Renal cortical epithelial cell (primary cell): ENCODE measurements around the gene CDK5RAP2. TPM values are rescaled to one million over a fixed set of nuclear protein-coding genes. Genes with fewer than 3 reads are reported as not detected.
A peak's percentile ranks its signal among the peaks of the same experiment; 100 is the strongest.
"Not testable (repeated sequence)": the region's sequence is repeated elsewhere in the genome, so short reads cannot be mapped to it uniquely, and the experiment has no call there.

Source experiments
- DNase-seq: peaks from one replicate; pipeline ENCODE4 v3.0.0-alpha.2; 2011; ENCODE audit warnings: low read depth
- total RNA-seq: library from RNA; depleted of rRNA; stranded (reverse); fragments of >200 nt; gene quantifications from 2 replicates; pipeline ENCODE4 v1.2.3, GENCODE V29; 2014

CDK5RAP2 gene
- total RNA-seq, 1 donor from 2014 or later, result 47.7 TPM

DNA sequence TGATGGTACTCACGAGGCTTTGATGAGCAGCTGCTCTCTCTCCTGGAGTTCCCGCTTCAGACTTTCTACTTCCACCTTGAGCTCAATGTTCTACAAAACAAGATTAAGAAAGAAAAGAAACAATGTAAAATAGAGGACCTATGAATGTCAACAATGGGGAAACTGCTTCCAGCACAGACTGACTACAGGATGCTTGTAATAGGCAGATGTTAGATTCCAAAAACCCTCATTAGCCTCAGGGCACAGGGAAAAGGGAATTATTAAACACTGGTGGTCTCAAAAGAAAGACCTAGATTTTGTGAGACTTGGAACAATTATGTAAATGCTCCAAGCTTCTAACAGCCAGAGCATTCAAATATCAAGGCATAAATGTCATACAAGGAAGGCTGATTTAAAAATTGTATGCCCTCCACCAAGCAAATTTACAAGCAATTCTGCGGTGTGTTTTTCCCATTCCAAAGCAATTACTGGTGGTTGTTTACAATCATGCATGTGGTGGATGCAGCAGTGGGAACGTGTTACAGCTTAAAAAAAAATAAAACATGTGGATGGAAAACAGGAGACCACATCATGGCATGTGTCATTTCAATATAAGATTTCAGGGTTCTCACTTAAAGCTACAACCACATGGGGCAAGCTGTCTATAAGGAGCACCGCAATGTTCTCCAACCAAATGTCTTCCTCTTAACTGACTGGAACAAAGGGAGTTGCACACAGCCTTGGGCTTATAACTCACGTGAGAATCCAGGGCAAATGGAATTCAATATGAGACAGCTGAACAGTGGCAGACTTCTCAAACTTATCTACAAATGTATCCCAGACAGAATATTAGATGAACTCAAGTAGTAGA lies 34.0 kb downstream of the CDK5RAP2 start:
- DNase-seq, result no peak

DNA sequence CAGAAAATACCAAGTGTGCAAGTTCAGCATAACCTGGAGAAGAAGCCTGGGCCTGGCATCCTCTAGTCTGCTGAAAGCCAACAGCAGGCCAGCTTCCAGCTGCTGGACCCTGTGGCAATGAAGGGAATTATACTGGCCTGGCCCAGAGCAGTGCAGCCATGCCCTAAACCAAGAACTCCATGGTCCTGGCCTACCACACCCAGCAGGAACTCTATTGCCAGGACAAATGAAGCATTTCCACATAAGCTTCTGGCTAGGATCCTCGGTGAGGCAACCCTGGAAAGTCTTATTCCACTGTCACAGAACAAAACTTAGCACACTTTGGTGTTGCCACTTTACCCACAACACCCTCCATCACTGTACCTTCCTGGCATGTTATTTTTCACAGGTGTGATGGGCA lies 35.5 kb downstream of the CDK5RAP2 start:
- DNase-seq, result no peak

DNA sequence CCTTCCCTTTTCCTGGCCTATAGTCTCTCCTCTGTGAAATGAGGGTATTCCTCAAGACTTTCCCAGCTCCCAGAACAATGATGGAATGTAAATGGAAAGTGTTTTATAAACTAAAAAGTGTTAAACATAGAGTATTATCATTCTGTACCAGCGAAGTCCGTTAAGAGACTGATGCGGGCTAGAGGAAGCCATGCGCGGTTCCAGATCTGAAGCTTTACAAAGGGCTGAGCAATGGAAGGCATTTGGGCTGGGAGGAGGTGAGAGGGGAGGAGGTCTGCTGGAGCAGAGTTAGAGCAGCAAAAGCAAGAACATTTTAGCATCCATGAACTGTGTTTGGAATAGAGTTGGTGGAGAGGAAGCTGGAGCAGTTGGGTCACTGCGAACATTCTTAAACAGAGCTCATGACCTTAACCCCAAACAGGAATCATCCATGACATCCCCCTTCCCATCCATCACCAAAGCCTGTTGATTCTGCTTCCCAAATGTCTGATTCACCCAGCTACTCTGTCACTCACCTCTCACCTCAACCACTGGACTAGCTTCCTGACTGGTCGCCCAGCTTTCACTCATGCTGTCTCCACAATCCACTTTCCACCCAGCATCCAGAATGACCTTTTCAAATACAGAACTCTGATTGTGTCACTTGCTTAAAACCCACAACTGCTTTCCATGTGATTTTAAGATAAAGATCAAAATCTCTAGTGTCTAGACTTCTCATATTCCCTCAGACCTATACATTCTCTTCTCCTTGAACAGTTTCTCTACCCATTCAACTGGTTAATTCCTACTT lies 37.1 kb downstream of the CDK5RAP2 start:
- no peak for DNase-seq

GRCh38 chr9:120541921-120542320 lies 38.0 kb downstream of the CDK5RAP2 start:
- no peak for DNase-seq

DNA sequence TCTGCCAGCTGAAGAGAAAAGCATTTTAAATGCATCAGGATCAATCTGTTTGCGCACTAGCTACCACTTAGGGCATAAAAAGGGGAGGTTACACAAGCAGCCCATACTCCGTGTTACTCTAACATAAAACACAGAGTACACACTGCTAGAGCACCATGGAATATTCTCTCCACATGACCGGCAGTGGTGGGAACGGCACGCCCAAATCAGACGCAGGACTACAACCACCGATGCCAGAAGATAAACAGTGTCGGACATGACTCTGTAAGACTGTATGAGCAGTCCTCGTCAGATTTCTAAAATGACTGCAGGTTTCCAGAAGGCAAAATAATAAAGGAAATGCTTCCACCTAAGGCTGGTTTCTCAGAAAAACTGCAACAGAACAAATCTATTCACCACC lies 40.0 kb downstream of the CDK5RAP2 start:
- DNase-seq, result no peak

- no peak for DNase-seq
These were observed 41.6 kb downstream of the CDK5RAP2 start for GRCh38 chr9:120538339-120538738.

DNA sequence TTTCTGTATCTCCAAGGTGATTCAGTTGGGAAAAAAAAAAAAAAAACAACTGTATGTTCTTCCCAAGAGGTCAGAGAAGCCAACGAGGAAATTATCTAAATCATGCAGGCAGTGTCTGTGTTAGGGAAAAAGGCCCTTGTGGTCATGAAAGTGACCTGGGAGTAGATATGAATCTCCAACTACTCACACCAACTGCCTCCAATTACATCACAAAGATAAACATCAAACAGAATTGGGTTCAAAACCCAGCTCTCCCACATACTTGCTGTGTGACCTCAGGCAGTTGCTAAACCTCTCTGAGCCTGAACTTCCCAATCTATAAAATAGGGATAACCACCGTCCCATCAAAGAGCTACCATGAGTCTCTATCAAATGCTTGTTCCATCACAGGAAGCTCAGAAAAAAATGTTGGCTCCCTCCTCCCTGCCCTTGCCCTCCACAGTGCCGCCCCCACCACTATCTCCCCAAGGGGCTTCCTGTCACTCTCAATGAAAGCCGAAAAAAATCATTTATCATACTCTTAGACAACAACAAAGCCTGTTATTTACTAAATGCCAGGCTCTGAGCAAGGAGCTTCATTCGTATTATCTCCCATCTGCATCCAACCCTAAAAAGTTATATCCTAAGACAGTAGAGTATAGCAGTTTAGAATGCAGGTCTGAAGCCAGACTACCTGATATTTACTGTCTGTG lies 42.9 kb downstream of the CDK5RAP2 start:
- no peak for DNase-seq

DNA sequence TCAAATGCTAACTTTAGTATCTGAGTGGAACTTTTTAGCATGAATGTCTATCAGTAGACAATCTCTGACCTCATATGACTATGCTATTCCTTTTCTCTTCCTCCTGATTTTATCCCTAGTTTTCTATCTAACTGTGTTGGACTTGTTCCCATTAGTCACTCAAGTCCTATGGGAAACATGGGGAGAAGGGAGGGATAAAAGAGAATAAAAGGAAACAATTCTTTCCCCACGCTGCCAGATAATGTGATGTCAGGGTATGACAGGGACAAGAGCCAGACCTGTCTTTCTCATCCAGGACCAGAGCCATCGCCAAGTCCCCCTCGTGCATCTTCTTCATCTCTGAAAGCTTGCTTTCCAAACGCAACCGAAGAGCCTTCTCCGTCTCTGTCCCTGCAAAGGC lies 43.9 kb downstream of the CDK5RAP2 start:
- DNase-seq, result no peak

- DNase-seq, result no peak
These were observed 45.7 kb downstream of the CDK5RAP2 start for GRCh38 chr9:120534266-120534665.

DNA sequence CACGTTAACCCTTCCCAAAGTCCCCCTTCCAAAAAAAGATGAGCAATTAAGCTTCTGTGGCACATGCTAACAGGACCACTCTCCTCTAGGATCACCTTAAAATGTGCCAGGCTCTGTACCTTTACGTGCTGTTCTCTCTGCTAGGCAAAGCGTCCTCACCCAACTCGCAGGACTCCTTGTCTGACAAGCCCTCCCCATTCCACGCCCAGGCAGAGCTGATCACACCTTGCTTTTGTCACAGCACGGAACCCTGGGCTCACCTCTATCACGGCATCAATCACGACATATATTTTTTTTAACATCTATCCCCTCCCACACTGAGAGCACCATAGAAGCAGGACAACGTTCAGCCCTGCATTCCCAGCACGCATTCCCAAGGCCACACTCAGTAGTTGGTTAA lies 47.1 kb downstream of the CDK5RAP2 start:
- no peak for DNase-seq

DNA sequence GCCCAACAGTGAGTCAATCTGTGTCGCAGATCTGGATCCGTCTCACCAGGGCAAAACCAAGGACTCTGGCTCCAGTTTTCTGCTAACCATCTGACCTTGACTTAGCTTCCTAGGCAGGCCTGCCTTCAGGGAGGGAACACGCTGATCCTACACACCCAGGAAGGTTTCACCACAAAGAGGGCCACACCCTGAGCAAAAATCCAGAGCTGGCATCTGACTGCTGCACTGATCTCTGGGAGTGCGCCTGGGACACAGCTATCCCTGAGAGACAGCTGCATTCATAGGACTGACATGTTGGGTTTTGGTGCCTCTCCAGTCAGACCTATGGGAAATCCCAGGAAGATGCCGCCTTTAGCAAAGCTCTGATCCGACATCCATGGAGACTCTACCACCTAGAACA lies 47.5 kb downstream of the CDK5RAP2 start:
- peak; percentile 57 for DNase-seq

GRCh38 chr9:120531683-120532300 lies 48.2 kb downstream of the CDK5RAP2 start:
- peak; percentile 43 for DNase-seq

DNA sequence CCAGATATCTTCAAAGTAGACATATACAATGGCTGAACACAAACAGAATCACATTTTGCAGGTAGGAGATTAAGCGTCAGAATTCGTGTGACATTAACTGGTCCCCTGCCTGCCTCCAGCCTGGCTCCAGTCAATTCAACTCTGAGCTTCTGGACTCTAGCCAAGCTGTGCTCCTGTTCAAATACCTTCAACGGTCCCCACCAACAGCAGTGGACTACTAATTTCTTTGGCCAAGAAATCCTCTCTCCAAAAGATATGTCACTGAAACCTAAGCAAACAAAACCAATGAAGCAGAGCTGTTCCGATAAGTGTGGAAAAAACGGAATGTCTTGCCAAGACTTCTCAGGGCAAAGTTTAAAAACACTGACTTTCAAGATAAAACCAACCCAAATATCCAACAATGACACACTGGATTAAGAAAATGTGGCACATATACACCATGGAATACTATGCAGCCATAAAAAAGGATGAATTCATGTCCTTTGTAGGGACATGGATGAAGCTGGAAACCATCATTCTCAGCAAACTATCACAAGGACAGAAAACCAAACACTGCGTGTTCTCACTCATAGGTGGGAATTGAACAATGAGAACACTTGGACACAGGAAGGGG lies 49.6 kb downstream of the CDK5RAP2 start:
- DNase-seq, result peak; percentile 6

DNA sequence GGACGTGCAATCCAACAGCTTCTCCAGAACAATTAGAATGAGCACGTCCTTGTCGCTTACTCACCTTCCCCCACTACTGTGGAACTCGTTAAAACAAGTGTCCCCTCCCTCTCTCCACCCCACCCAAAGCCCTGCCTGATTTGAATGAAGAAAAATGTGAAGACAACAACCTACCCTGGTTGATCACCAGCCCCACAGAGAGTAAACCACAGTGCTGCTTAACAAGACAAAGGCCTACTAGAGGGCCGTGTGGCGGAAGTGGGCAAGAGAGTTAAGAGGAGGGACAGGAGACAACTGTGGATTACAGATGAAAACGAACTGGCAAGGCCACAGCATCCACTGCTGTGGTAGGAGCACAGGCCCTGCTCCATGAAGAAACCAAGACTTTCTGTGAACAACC lies 51.1 kb downstream of the CDK5RAP2 start:
- DNase-seq, result no peak

- DNase-seq, result no peak
These were observed 51.6 kb downstream of the CDK5RAP2 start for GRCh38 chr9:120528327-120528726.

- no peak for DNase-seq
These were observed 53.4 kb downstream of the CDK5RAP2 start for GRCh38 chr9:120526534-120526933.

DNA sequence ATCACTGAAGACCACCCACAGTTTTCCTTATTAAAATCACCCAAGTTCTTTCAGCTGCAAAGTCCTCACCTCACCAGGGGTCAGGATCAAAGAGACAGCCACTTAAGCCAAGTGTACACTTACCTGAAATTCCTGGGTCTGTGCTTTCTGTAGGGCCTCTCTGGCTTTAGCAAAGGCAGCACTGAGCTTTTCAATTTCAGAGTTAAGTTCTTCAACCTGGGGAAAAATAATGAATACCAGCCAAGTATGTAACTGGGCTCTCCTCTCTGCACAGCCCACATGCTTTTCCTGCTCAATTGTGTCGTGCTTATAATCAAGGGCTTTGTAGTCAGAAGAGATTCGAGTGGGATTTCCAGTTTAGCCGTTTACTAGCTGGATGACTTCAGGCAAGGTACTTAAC lies 55.1 kb downstream of the CDK5RAP2 start:
- no peak for DNase-seq

DNA sequence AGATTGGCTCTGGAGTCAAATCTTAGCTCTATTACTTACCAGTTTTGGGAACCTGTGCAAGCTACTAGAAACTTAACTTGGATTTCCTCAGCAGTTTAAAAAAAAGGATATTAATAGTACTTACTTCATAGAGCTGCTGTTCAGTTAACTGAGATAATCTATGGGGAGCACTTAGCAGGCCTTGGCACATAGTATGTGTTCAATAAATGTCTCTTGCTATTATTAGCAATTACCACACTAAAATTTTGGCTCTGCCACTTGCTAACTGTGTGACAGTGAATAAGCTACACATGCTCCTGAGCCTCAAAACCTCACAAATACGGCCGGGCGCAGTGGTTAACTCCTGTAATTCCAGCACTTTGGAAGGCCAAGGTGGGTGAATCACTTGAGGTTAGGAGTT lies 55.9 kb downstream of the CDK5RAP2 start:
- DNase-seq, result no peak

- DNase-seq, result no peak
These were observed 57.4 kb downstream of the CDK5RAP2 start for GRCh38 chr9:120522558-120522957.

DNA sequence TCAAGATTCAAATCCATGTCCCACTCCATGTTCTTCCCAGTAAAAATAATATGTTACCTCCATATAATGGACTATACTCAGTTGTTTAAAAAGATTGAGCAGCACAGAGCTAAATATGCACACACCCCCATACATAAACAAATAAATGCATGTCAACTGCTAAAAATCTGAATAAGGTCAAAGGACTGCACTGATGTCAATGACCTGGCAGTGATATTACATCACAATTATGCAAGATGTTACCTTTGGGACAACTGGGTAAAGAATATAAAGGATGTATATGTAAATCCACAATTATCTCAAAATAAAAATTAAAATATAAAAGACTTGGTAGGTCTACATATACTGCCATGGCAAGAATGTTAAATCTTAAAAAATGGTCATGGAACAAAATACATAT lies 57.9 kb downstream of the CDK5RAP2 start:
- DNase-seq, result no peak

- no peak for DNase-seq
These were observed 58.9 kb downstream of the CDK5RAP2 start for GRCh38 chr9:120521101-120521500.

- not testable (repeated sequence) for DNase-seq
These were observed 64.0 kb downstream of the CDK5RAP2 start for GRCh38 chr9:120515996-120516395.
